T-helper 2 cell treated with Interferon-gamma antibody and Interleukin-4, amounts not matched to agents 100 ng/mL and 5 ng/mL, for 36 hours (primary cell): ENCODE data around the gene KCTD3. TPM values are rescaled to one million over a fixed set of nuclear protein-coding genes. Genes with fewer than 3 reads are reported as not detected.

Experiments used
- intact Hi-C: fragments of 100-400 bp; cut with micrococcal nuclease; formaldehyde crosslinking; loops from one replicate; pipeline ENCODE4 v1.15.1; 2023
- total RNA-seq: library from RNA; stranded (reverse); gene quantifications from 2 replicates; pipeline ENCODE4 v1.2.3, GENCODE V29; 2022

KCTD3 gene
- 4.9 and 7.6 TPM in 2 replicates for total RNA-seq

DNA sequence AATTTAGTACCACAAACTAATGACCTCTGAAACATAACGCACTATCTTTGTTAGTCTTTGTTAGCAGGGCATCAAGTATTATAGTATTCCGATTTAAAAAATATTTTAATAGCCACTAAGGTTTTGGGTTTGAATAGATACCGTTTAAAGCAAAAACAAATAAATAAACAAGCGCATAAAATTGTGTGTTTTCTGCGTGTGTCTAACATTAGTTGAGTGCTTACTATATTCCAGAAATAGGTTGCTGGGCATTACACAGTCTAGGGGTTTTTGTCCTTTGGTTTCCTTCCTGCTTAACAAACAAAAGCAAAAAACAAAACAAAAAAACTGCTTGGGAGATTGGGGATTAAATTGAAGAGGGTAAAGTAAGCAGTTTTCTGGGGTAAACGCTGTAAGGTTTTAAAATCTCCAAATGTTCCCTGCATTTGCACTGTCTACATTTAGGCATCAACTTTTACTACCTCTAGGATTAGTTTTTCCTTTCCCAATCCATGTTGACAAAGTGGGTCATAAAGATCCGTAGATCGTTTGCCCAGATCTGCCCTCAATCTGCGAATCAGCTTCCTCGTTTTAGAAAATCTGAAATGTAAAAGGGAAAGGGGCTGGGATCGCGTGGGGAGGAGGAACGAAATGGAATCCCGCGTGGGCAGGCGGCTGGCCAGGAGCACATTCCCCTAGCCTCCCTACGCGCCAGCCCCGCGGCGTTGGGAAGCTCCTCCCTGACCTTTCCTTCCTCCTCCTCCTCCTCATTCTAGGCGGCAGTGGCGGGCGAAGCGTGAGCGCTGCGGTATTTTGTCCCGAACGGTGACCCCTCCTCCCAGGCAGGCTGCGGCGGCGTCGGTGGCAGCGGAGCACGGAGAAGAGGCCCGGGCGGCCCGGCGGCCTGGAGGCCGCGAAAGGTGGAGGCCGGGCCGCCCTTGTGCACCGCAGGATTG, at the start of gene KCTD3:
Gene KCTD3, plus strand, starts transcription at position 749 of the 935 bp plus-strand sequence. CDS start 382 bp downstream, outside the sequence.
- intact Hi-C loops, result no loop called here

DNA sequence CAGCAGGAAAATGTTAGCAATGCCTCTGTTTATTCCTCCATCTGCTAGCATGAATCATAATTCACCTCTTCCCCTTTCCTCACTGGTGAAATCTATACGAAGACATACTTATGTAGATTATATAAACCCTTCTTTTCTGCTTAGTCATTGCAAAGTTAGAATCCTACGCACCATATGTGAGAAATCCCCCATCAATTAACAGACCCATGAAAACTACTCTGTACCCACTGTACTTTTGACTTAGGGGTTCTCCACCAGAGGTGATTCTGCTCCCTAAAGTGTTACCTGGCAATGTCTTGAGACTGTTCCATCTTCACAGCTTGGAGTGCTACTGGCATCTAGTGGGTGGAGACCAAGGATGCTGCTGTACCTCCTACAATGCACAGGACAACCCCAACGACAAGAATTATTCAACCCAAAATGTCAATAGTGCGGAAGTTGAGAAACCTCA, 49.6 kb upstream of the KCTD3 start:
- intact Hi-C loops, result no loop called here

DNA sequence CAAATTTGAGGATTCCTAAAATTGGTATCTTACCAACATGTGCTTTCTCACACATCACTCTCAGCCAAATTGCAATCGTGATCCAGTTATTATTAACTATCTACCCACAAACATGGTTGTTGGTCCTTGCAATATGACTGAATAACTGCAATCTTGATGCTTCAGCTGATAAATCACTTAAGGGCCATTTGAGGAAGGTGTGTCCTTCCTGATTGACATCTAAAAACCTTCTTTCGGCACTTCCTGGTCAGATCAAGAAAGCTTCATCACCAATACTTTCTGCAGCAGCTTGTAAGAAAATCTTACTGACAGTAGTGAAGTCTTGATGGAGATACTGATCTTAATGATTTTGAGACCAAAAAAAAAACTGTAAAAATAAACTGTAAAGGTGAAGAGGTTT, 48.5 kb upstream of the KCTD3 start:
- intact Hi-C loops, result no loop called here

GRCh38 chr1:215521279-215521678, 45.8 kb upstream of the KCTD3 start:
- intact Hi-C loops, result no loop called here

GRCh38 chr1:215523128-215523861, 43.8 kb upstream of the KCTD3 start:
- intact Hi-C loops, result no loop called here

GRCh38 chr1:215523906-215524305, 43.2 kb upstream of the KCTD3 start:
- intact Hi-C loops, result no loop called here

DNA sequence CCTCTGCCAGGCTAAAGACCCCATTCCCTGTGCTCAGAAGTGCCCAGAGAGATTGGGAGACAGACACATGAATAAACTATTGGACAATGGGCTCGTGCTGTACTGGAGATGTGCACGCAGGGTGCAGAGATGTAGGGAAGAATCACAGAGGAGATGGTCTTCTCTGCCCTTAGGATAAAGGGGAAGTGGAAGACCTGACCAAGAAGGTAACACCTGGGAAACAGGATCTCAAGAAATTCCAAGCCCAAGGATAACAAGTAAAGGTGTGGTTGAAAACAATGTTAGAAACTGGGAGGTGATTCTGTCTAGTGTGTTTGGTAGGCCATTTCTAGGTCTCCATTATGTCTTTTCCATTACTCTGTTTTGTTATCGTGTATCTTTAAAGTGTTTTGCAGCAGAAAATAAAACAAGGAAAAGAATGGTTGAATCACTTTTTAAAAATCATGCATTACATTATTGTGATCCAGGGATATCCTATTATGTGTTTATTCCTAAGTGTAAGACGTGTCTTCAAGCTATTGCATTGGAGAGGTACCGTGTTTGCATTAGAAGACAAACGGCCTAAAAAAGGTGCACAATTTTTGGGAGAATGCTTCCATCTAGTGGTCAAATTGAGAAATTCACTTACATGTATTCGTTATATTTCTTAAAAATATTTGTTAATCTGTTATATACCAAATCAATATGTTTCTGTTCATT, 40.8 kb upstream of the KCTD3 start:
- intact Hi-C loops, result loop anchor here (1.0 to 5.0 kb wide), 2 partner anchors 704 to 898 kb away; no protein-coding TSS in a partner anchor

- intact Hi-C loops, result loop anchor here (1.0 to 5.0 kb wide), 2 partner anchors 704 to 898 kb away; no protein-coding TSS in a partner anchor
Measured at GRCh38 chr1:215526846-215527151, 40.3 kb upstream of the KCTD3 start.

- intact Hi-C loops, result loop anchor here (5.0 kb wide), 1 partner anchor 707 kb away; no protein-coding TSS in a partner anchor
Measured at GRCh38 chr1:215529111-215529510, 38.0 kb upstream of the KCTD3 start.

DNA sequence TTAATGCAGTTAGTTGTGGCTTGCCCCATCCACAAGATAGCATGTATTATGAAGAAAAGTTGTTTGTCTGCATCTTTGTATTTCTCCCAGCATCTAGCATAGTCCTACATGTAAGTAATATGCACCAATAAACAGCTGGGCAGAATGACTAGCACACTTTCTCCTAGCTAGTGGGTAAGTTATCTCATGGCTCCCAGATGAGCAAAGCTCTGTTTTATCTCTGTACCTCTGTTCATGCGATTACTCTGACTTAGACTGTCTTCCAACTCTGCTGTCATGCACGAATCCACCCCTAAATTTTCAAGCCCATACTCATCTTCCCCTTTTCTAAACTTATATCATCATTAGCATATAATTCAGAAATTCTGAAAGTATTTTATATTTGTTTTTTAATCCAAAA, 37.5 kb upstream of the KCTD3 start:
- intact Hi-C loops, result loop anchor here (5.0 kb wide), 1 partner anchor 707 kb away; no protein-coding TSS in a partner anchor

GRCh38 chr1:215530401-215530984, 36.6 kb upstream of the KCTD3 start:
- intact Hi-C loops, result no loop called here

DNA sequence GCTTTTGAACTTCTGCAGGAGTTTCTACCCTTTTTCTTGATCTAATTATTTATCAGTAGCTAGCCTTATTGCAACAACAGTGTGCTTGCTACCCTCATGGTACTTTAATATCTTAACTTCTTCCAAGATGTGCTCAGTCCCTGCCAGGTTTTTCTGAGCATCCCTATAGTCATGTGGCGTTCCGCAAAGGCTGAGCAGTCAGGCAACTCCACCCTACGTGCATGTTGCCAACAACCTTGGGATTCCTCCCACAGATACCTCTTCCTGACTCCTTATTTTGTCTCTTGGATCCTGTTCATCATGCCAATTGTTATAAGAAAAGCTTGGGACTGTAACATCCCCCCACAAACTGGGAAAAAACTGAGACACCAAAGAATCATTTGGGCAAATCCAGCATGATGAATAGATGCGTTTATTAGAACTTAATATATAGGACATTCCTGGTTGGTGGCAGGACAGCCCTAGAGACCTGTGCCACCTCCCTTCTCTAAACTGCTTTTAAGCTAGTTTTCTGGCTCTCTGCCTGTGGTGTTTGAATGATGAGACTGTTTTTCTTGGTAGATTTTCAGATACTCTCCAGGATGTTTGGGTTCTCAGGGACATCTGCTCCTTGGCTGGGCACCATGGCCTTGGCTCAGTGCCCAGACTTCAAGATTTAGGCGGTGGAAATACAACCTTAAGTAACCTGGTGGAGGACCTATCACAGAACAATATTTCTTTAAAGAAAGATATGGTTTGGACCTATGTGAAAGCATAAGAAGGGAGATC, 27.1 kb upstream of the KCTD3 start:
- intact Hi-C loops, result no loop called here

DNA sequence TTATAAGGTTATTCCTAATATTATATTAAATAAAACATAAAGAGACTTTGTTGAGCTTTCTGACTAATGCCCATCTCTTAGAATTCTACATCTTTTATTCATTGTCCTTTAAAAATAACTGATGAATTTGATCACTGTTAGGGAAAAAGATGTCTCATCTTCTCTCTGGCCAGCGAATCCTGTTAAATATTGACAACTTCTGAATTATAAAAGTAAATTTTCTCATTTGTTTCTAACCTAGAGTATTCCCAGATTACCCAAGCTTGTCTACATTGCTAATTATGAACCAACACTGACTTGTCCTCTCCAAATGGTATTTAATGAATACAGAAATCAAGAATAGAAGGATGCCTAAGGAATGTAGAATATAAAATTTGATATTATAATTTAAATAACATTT, 24.8 kb upstream of the KCTD3 start:
- intact Hi-C loops, result no loop called here

GRCh38 chr1:215543191-215543606, 23.9 kb upstream of the KCTD3 start:
- intact Hi-C loops, result no loop called here

DNA sequence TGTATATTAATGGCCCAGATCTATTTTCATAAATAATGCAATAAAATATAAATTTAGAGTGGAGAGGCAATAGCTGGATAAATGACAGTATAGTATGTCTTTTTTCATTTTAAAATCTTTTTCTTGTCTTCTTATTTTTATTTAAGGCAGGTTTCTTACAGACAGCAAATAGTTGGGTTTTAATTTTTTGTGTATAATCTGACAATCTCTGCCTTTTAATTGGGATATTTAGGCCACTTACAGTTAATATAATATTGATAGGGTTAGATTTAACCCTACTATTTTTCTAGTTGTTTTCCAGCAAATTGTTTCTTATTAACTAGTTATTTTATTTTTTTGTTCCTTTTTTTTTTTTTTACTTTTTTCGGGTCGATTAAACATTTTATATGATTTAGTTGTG, 23.3 kb upstream of the KCTD3 start:
- intact Hi-C loops, result no loop called here

DNA sequence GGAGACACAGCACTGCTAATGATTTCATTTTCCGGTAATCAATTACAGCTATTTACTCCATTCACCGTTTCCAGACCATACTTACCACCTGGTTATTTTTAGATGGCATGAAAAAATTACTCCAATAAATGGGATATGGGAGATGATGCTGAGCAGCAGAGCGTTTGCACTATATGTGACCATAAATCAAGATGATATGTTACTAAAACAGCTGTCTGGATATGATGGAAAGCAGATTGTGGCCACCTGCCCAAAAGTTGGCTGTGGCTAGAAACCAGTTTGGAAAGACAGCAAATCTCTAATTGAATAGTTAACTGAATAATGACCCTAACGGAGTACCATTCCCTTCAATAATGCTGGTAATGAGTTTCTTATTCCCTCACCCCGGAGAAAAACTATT, 22.5 kb upstream of the KCTD3 start:
- intact Hi-C loops, result no loop called here

GRCh38 chr1:215545096-215545495, 22.0 kb upstream of the KCTD3 start:
- intact Hi-C loops, result no loop called here

DNA sequence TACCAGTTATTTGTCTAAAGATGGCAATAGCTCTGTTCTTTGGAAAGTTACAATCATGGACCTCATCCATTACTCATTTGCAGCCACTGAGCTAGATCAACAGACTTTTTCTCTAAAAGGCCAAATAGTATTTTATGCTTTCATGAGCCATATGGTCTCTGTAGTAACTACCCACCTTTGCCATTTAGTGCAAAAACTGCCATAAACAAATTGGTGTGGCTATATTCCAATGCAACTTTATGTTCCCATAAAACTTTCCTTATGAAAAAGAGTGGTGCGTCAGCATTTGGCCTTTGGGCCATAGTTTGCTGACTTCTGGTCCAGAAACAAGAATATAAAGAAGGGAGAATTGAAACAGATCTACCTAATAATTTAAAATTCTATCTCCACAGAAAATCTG, 20.1 kb upstream of the KCTD3 start:
- intact Hi-C loops, result no loop called here

DNA sequence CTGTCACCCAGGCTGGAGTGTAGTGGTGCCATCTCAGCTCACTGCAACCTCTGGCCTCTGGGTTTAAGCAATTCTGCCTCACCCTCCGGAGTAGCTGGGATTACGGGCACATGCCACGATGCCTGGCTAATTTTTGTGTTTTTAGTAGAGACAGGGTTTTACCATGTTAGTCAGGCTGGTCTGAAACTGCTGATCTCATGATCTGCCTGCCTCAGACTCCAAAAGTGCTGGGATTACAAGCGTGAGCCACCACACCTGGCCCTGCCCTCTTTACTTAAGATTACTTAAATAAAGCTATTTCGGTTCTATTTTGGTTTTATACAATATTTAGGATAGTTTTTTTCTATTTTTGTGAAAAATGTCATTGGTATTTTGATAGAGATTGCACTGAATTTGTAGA, 15.3 kb upstream of the KCTD3 start:
- intact Hi-C loops, result no loop called here

DNA sequence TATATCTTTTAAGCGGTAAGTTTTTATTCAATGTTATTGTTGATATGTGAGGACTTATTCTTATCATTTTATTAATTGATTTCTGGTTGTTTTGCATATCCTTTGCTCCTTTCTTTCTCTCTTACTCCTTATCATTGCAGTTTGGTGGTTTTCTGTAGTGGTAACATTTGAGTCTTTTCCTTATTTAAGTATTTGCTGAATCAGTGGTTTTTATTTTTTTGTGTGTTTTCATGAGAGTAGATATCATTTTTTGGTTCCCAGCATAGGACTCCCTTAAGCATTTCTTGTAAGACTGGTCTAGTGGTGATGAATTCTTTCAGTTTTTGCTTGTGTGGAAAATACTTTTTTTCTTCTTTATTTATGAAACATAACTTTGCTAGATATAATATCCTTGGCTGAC, 12.2 kb upstream of the KCTD3 start:
- intact Hi-C loops, result no loop called here
